DOHH2 (cell line): ENCODE data around the gene EPB41L5.
"Not testable (repeated sequence)": the region's sequence is repeated elsewhere in the genome, so short reads cannot be mapped to it uniquely, and the experiment has no call there.

ENCODE experiments used
- H3F3A ChIP-seq: fragments of 200-600 bp; sonication (generic), shearing (Covaris generic); 2 replicates; pipeline ENCODE4 v1.6.0; 2016; ENCODE audit warnings: antibody characterized with exemption, mild to moderate bottlenecking; ENCODE audit not compliant: control insufficient read depth, insufficient read depth
- H3K27ac ChIP-seq: fragments of 200-600 bp; sonication (generic); 2 replicates; pipeline ENCODE4 v1.5.1; 2014; ENCODE audit warnings: low read depth, mild to moderate bottlenecking, low read length, moderate library complexity
- H3K27me3 ChIP-seq: fragments of 200-600 bp; sonication (generic); 2 replicates; pipeline ENCODE4 v1.6.1; 2014; ENCODE audit warnings: mild to moderate bottlenecking, low read length, mixed read lengths; ENCODE audit not compliant: control insufficient read depth
- H3K36me3 ChIP-seq: fragments of 200-600 bp; sonication (generic); 2 replicates; pipeline ENCODE4 v1.6.1; 2014; ENCODE audit warnings: mild to moderate bottlenecking, low read length, moderate library complexity, mixed read lengths; ENCODE audit not compliant: control insufficient read depth
- H3K4me1 ChIP-seq: fragments of 200-600 bp; sonication (generic); 2 replicates; pipeline ENCODE4 v1.6.1; 2014; ENCODE audit warnings: mild to moderate bottlenecking, low read length, mixed read lengths; ENCODE audit not compliant: control insufficient read depth
- H3K4me2 ChIP-seq: fragments of 200-600 bp; sonication (generic); 2 replicates; pipeline ENCODE4 v1.6.0; 2014; ENCODE audit warnings: mild to moderate bottlenecking, low read length, moderate library complexity
- H3K4me3 ChIP-seq: fragments of 200-600 bp; sonication (generic); 2 replicates; pipeline ENCODE4 v1.5.1; 2014; ENCODE audit warnings: mild to moderate bottlenecking, low read length, mixed read lengths
- H3K79me2 ChIP-seq: fragments of 200-600 bp; sonication (generic); 2 replicates; pipeline ENCODE4 v1.6.1; 2014; ENCODE audit warnings: mild to moderate bottlenecking, low read length, mixed read lengths; ENCODE audit not compliant: control insufficient read depth
- H3K9me2 ChIP-seq: fragments of 200-600 bp; sonication (generic); replicated peaks from 2 replicates; pipeline ENCODE4 v1.6.1; 2014; ENCODE audit warnings: mild to moderate bottlenecking, low read length, mixed read lengths; ENCODE audit not compliant: control insufficient read depth
- H3K9me3 ChIP-seq: fragments of 200-600 bp; sonication (generic); 2 replicates; pipeline ENCODE4 v1.6.1; 2014; ENCODE audit warnings: antibody characterized with exemption, low read length, mixed read lengths; ENCODE audit not compliant: control insufficient read depth, insufficient read depth
- H4K20me1 ChIP-seq: fragments of 200-600 bp; sonication (generic); 2 replicates; pipeline ENCODE4 v1.6.0; 2014; ENCODE audit warnings: low read depth, mild to moderate bottlenecking, antibody characterized with exemption, low read length, moderate library complexity; ENCODE audit not compliant: control insufficient read depth, insufficient read depth
- CTCF ChIP-seq: fragments of 200-600 bp; sonication (generic); IDR thresholded peaks from one replicate; pipeline ENCODE4 v1.5.1; 2014; ENCODE audit warnings: antibody characterized with exemption, mild to moderate bottlenecking, low read depth, low read length; ENCODE audit not compliant: poor library complexity, severe bottlenecking
- EZH2phosphoT487 ChIP-seq: fragments of 200-600 bp; sonication (generic); IDR thresholded peaks from 2 replicates; pipeline ENCODE4 v1.6.1; 2017; ENCODE audit warnings: borderline replicate concordance, mild to moderate bottlenecking, antibody characterized with exemption, low read length, moderate library complexity, mixed read lengths

Gene EPB41L5

GRCh38 chr2:120189189-120189588 lies 176.3 kb downstream of the EPB41L5 start:
- Histone ChIP-seq H4K20me1 (no peaks in the 10 kb centered on the region), H3K4me2 (no peak overlapping the region), H3F3A (no peaks in the 10 kb centered on the region), H3K79me2 (no peaks in the 10 kb centered on the region), H3K4me3 (no peak overlapping the region), H3K27me3 (peaks cover 2% of the 10 kb centered on the region; the same call in 1 of the 2 replicates), H3K9me3 (no peaks in the 10 kb centered on the region; the same call in 1 of the 2 replicates), H3K4me1 (no peaks in the 10 kb centered on the region), H3K36me3 (no peaks in the 10 kb centered on the region), H3K27ac (no peak overlapping the region), H3K9me2 (no peaks in the 10 kb centered on the region)
- no peak for TF ChIP-seq EZH2phosphoT487
- TF ChIP-seq CTCF: no peak

GRCh38 chr2:120192280-120192679 lies 179.4 kb downstream of the EPB41L5 start:
- Histone ChIP-seq H3K4me3 (no peak overlapping the region), H3K27ac (no peak overlapping the region), H3K9me2 (no peaks in the 10 kb centered on the region), H3K27me3 (peaks cover 2% of the 10 kb centered on the region; the same call in 1 of the 2 replicates), H3K79me2 (no peaks in the 10 kb centered on the region), H3K4me2 (no peak overlapping the region), H3K9me3 (no peaks in the 10 kb centered on the region; the same call in 1 of the 2 replicates), H3F3A (no peaks in the 10 kb centered on the region), H4K20me1 (no peaks in the 10 kb centered on the region), H3K36me3 (no peaks in the 10 kb centered on the region), H3K4me1 (no peaks in the 10 kb centered on the region)
- TF ChIP-seq CTCF (no peak), EZH2phosphoT487 (no peak)

GRCh38 chr2:120195553-120195952 lies 182.7 kb downstream of the EPB41L5 start:
- H3K79me2 ChIP-seq: no peaks in the 10 kb centered on the region
- H4K20me1 ChIP-seq: no peaks in the 10 kb centered on the region
- H3K9me2 ChIP-seq: no peaks in the 10 kb centered on the region
- H3K9me3 ChIP-seq: no peaks in the 10 kb centered on the region; the same call in 1 of the 2 replicates
- no peaks in the 10 kb centered on the region for H3F3A ChIP-seq
- H3K4me3 ChIP-seq: no peak overlapping the region
- no peaks in the 10 kb centered on the region for H3K36me3 ChIP-seq
- no peak overlapping the region for H3K27ac ChIP-seq
- H3K27me3 ChIP-seq: no peaks in the 10 kb centered on the region
- H3K4me2 ChIP-seq: no peak overlapping the region
- no peak for TF ChIP-seq CTCF
- TF ChIP-seq EZH2phosphoT487: no peak
- no peaks in the 10 kb centered on the region for H3K4me1 ChIP-seq

- not testable (repeated sequence) for H3K27me3 ChIP-seq
Measured at GRCh38 chr2:120199817-120200459, 187.1 kb downstream of the EPB41L5 start.

More at GRCh38 chr2:120199817-120200459, 187.1 kb downstream of the EPB41L5 start:
- not testable (repeated sequence) for H3K79me2 ChIP-seq, H3K27ac ChIP-seq, H3K4me1 ChIP-seq, H3K9me3 ChIP-seq, H3K36me3 ChIP-seq, H4K20me1 ChIP-seq, H3F3A ChIP-seq, H3K9me2 ChIP-seq, H3K4me3 ChIP-seq, H3K4me2 ChIP-seq
